NT2/D1 (cell line): Measurements from ENCODE around the gene FAM124A.

Experiments
- YY1 ChIP-seq: IDR thresholded peaks from 2 replicates; pipeline ENCODE4 v1.6.1; 2011; ENCODE audit not compliant: insufficient read length, insufficient read depth
- ZNF274 ChIP-seq: IDR thresholded peaks from 2 replicates; pipeline ENCODE4 v1.6.1; 2011; ENCODE audit warnings: mild to moderate bottlenecking, low read depth, low read length

DNA sequence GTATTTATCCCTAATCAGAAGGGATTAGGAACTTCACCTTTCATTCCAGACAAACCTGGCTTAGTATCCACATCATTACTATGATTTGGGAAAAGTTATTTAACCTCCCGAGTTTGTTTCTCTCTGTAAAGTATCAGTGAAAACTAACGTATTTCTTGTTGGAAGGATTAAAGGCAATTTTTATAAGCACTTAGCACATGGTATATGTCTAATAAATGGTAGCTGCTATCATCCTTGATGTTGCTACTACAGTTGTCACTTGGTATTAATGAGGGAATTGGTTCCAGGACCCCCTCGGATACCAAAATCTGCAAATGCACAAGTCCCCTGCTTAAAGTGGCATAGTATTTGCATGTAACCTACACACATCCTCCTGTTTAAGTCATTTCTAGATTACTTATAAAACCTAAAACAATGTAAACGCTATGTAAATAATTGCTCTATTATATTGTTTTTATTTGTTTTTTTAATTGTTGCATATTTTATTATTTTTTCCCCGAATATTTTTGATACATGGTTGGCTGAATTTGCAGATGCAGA lies 42.7 kb upstream of the FAM124A start:
- no peak for TF ChIP-seq YY1
- no peak for TF ChIP-seq ZNF274
